HCT116 (cell line): Measurements from ENCODE around the gene MED25. TPM values are rescaled to one million over a fixed set of nuclear protein-coding genes. Genes with fewer than 3 reads are reported as not detected.

Experiments used
- ATAC-seq: fragments of 200-7000 bp; cut with Tn5 transposase; 2 replicates; pipeline ENCODE4 v1.9.1; 2020; ENCODE audit warnings: mild to moderate bottlenecking, moderate library complexity
- BruUV-seq: library from RNA; stranded (reverse); fragments of 400-500 nt; replicated peaks from 2 replicates; lab custom pipeline; 2021; lab: Mats Ljungman, UMichigan
- CTCF ChIA-PET: fragments of 300-600 bp; sonication (Branson Sonifier 250); formaldehyde crosslinking; loops from one replicate; lab custom pipeline; 2021; ENCODE audit warnings: antibody characterized with exemption; lab: Charles Lee
- POLR2A ChIA-PET: fragments of 300-600, 350-600 bp; sonication (Branson Sonifier 250); formaldehyde crosslinking; loops from one replicate; lab custom pipeline; 2021; ENCODE audit warnings: antibody characterized with exemption; lab: Charles Lee
- RAD21 ChIA-PET, 2 experiments: fragments of 300-600 bp; sonication (Branson Sonifier 250); formaldehyde crosslinking; loops; one replicate each; lab custom pipeline; 2023; ENCODE audit warnings: low total read pairs in 2 of 2; ENCODE audit not compliant: uncharacterized antibody in 2 of 2, unreplicated experiment in 2 of 2, low non-redundant PET in 1 of 2; lab: Charles Lee
- DNase-seq: peaks from one replicate; pipeline ENCODE4 v3.0.0-alpha.2; 2010; ENCODE audit warnings: low read depth, low spot score
- H2AFZ ChIP-seq: fragments of 200-600 bp; shearing (Covaris generic), sonication (generic); 2 replicates; pipeline ENCODE4 v1.6.1; 2017; ENCODE audit warnings: low read depth, mixed run types, mixed read lengths, antibody characterized with exemption, low read length; ENCODE audit not compliant: poor library complexity, severe bottlenecking
- H3K27ac ChIP-seq: 2 replicates; pipeline ENCODE4 v1.5.1; 2012; ENCODE audit warnings: low read depth, low read length
- H3K27me3 ChIP-seq: fragments of 200-600 bp; sonication (generic); 2 replicates; pipeline ENCODE4 v1.6.1; 2016; ENCODE audit warnings: mixed run types, low read length, mixed read lengths; ENCODE audit not compliant: insufficient read depth
- H3K36me3 ChIP-seq, 2 experiments: fragments of 200-500 bp in 1 of 2; fragments of 200-600 bp in 1 of 2; sonication (Bioruptor generic) in 1 of 2; sonication (generic) in 1 of 2; 2 replicates each; pipeline versions ENCODE4 v1.5.1 to v1.6.1; 2014 to 2016; ENCODE audit warnings: low read length in 2 of 2, inconsistent platforms in 1 of 2, mixed read lengths in 1 of 2, mixed run types in 1 of 2; ENCODE audit not compliant: insufficient read depth in 2 of 2, control insufficient read depth in 1 of 2
- H3K4me1 ChIP-seq, 2 experiments: fragments of 200-600 bp in 1 of 2; sonication (generic) in 1 of 2; 2 replicates each; pipeline versions ENCODE4 v1.5.1 to v1.6.1; 2012 to 2017; ENCODE audit warnings: low read length in 2 of 2, inconsistent platforms in 1 of 2, mild to moderate bottlenecking in 1 of 2, mixed read lengths in 1 of 2, mixed run types in 1 of 2, moderate library complexity in 1 of 2; ENCODE audit not compliant: insufficient read depth in 2 of 2, control insufficient read depth in 1 of 2
- H3K4me2 ChIP-seq: fragments of 200-600 bp; sonication (generic); 2 replicates; pipeline ENCODE4 v1.6.1; 2017; ENCODE audit warnings: mixed run types, low read length, mixed read lengths
- H3K4me3 ChIP-seq, 2 experiments: fragments of 200-600 bp in 1 of 2; sonication (generic) in 1 of 2; replicated peaks in 1 of 2; 2 replicates each; pipeline ENCODE4 v1.5.1; 2011 to 2016; ENCODE audit warnings: low read length in 2 of 2, control low read depth in 1 of 2, low read depth in 1 of 2, mild to moderate bottlenecking in 1 of 2, mixed read lengths in 1 of 2, mixed run types in 1 of 2
- H3K79me2 ChIP-seq: fragments of 200-600 bp; sonication (generic); 2 replicates; pipeline ENCODE4 v1.6.1; 2017; ENCODE audit warnings: mild to moderate bottlenecking, mixed run types, low read length, moderate library complexity, mixed read lengths; ENCODE audit not compliant: insufficient read depth
- H3K9ac ChIP-seq: fragments of 200-600 bp; sonication (generic); 2 replicates; pipeline ENCODE4 v1.6.1; 2016; ENCODE audit warnings: low read length, mixed read lengths
- H3K9me2 ChIP-seq: fragments of 200-600 bp; sonication (generic), shearing (Covaris generic); 2 replicates; pipeline ENCODE4 v1.6.1; 2017; ENCODE audit warnings: mixed run types, mild to moderate bottlenecking, moderate library complexity; ENCODE audit not compliant: insufficient read depth
- H3K9me3 ChIP-seq, 2 experiments: fragments of 200-500 bp in 1 of 2; fragments of 200-600 bp in 1 of 2; sonication (Bioruptor generic) in 1 of 2; sonication (generic) in 1 of 2; 2 replicates each; pipeline ENCODE4 v1.6.1; 2014 to 2017; ENCODE audit warnings: low read length in 2 of 2, mixed read lengths in 2 of 2, inconsistent platforms in 1 of 2, low read depth in 1 of 2, mild to moderate bottlenecking in 1 of 2, mixed run types in 1 of 2, moderate library complexity in 1 of 2; ENCODE audit not compliant: control insufficient read depth in 1 of 2, insufficient read depth in 1 of 2
- H4K20me1 ChIP-seq: fragments of 200-600 bp; sonication (generic), shearing (Covaris generic); 2 replicates; pipeline ENCODE4 v1.6.1; 2017; ENCODE audit warnings: mixed run types, mild to moderate bottlenecking, moderate library complexity; ENCODE audit not compliant: insufficient read depth
- ATF3 ChIP-seq: IDR thresholded peaks from 2 replicates; pipeline ENCODE4 v1.6.1; 2012
- CEBPB ChIP-seq: IDR thresholded peaks from 2 replicates; pipeline ENCODE4 v1.6.1; 2012; ENCODE audit warnings: low read depth
- EGR1 ChIP-seq: IDR thresholded peaks from 2 replicates; pipeline ENCODE4 v1.6.1; 2012; ENCODE audit warnings: low read depth
- ELF1 ChIP-seq: IDR thresholded peaks from 2 replicates; pipeline ENCODE4 v1.6.1; 2012; ENCODE audit warnings: low read depth, borderline replicate concordance
- POLR2A ChIP-seq: IDR thresholded peaks from 2 replicates; pipeline ENCODE4 v1.7.0; 2011; ENCODE audit warnings: borderline replicate concordance; ENCODE audit not compliant: insufficient read depth, insufficient read length; ENCODE audit errors: extremely low read depth
- RAD21 ChIP-seq: IDR thresholded peaks from 2 replicates; pipeline ENCODE4 v1.6.1; 2012; ENCODE audit warnings: low read depth, mild to moderate bottlenecking
- SIN3A ChIP-seq: IDR thresholded peaks from 2 replicates; pipeline ENCODE4 v1.6.1; 2012; ENCODE audit warnings: low read depth
- TCF7L2 ChIP-seq: IDR thresholded peaks from 2 replicates; pipeline ENCODE4 v1.7.0; 2011; ENCODE audit warnings: borderline replicate concordance, inconsistent platforms; ENCODE audit not compliant: insufficient read depth, insufficient read length; ENCODE audit errors: extremely low read depth
- ZFX ChIP-seq: fragments of 450-650 bp; IDR thresholded peaks from 2 replicates; pipeline ENCODE4 v1.6.1; 2017
- intact Hi-C: fragments of 100-400 bp; cut with micrococcal nuclease; formaldehyde crosslinking; loops from 2 replicates; pipeline ENCODE4 v1.10.0; 2022
- total RNA-seq: library from RNA; stranded (reverse); gene quantifications from one replicate; pipeline ENCODE4 v1.2.1, GENCODE V29; 2021; ENCODE audit not compliant: unreplicated experiment
- TF ChIP-seq, protein P1 (sequence below): IDR thresholded peaks from 2 replicates; pipeline ENCODE4 v1.6.1; 2011; ENCODE audit warnings: mild to moderate bottlenecking, low read length, moderate library complexity; ENCODE audit not compliant: insufficient replicate concordance; ENCODE audit errors: extremely low read depth
- TF ChIP-seq, protein P2 (sequence below): IDR thresholded peaks from 2 replicates; pipeline ENCODE4 v1.6.1; 2012

Gene MED25
- total RNA-seq, 1 experiment from 2014 or later: 77.7 TPM

- no peak for TF ChIP-seq ATF3
Observed at GRCh38 chr19:49839713-49840112, 21.6 kb downstream of the MED25 start (continued).

GRCh38 chr19:49840321-49840720 is 22.2 kb downstream of the MED25 start:
- RAD21 ChIA-PET: no interaction called here
- CTCF ChIA-PET: no interaction called here
- DNase-seq (no peak), ATAC-seq (no peak)
- Histone ChIP-seq H2AFZ (no peak overlapping the region), H3K27ac (no peak overlapping the region), H3K4me2 (no peak overlapping the region), H3K9me2 (no peaks in the 10 kb centered on the region), H3K9ac (no peak overlapping the region), H3K79me2 (no peaks in the 10 kb centered on the region), H3K4me3 (no peak overlapping the region), H4K20me1 (no peaks in the 10 kb centered on the region), H3K4me1 (no peaks in the 10 kb centered on the region), H3K27me3 (no peaks in the 10 kb centered on the region), H3K9me3 (no peaks in the 10 kb centered on the region), H3K36me3 (peaks cover 22 to 24% of the 10 kb centered on the region in 2 experiments)
- intact Hi-C loops: no loop called here
- no TSS peak for BruUV-seq
- POLR2A ChIA-PET: no interaction called here
- TF ChIP-seq, protein P1, sequence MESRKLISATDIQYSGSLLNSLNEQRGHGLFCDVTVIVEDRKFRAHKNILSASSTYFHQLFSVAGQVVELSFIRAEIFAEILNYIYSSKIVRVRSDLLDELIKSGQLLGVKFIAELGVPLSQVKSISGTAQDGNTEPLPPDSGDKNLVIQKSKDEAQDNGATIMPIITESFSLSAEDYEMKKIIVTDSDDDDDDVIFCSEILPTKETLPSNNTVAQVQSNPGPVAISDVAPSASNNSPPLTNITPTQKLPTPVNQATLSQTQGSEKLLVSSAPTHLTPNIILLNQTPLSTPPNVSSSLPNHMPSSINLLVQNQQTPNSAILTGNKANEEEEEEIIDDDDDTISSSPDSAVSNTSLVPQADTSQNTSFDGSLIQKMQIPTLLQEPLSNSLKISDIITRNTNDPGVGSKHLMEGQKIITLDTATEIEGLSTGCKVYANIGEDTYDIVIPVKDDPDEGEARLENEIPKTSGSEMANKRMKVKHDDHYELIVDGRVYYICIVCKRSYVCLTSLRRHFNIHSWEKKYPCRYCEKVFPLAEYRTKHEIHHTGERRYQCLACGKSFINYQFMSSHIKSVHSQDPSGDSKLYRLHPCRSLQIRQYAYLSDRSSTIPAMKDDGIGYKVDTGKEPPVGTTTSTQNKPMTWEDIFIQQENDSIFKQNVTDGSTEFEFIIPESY: no peak
- TF ChIP-seq ELF1: no peak
- TF ChIP-seq TCF7L2: no peak
- TF ChIP-seq ATF3: no peak
- TF ChIP-seq POLR2A: no peak
- TF ChIP-seq EGR1: no peak
- TF ChIP-seq ZFX: no peak
- TF ChIP-seq, protein P2, sequence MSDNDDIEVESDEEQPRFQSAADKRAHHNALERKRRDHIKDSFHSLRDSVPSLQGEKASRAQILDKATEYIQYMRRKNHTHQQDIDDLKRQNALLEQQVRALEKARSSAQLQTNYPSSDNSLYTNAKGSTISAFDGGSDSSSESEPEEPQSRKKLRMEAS: no peak
- TF ChIP-seq RAD21: no peak
- TF ChIP-seq CEBPB: no peak
- TF ChIP-seq SIN3A: no peak
